HCT116 (cell line): ENCODE data around the gene MICAL1. TPM values are rescaled to one million over a fixed set of nuclear protein-coding genes. Genes with fewer than 3 reads are reported as not detected.

Source experiments
- ATAC-seq: fragments of 200-7000 bp; cut with Tn5 transposase; 2 replicates; pipeline ENCODE4 v1.9.1; 2020; ENCODE audit warnings: mild to moderate bottlenecking, moderate library complexity
- BruUV-seq: library from RNA; stranded (reverse); fragments of 400-500 nt; replicated peaks from 2 replicates; lab custom pipeline; 2021; lab: Mats Ljungman, UMichigan
- CTCF ChIA-PET: fragments of 300-600 bp; sonication (Branson Sonifier 250); formaldehyde crosslinking; loops from one replicate; lab custom pipeline; 2021; ENCODE audit warnings: antibody characterized with exemption; lab: Charles Lee
- POLR2A ChIA-PET: fragments of 300-600, 350-600 bp; sonication (Branson Sonifier 250); formaldehyde crosslinking; loops from one replicate; lab custom pipeline; 2021; ENCODE audit warnings: antibody characterized with exemption; lab: Charles Lee
- RAD21 ChIA-PET, 2 experiments: fragments of 300-600 bp; sonication (Branson Sonifier 250); formaldehyde crosslinking; loops; one replicate each; lab custom pipeline; 2023; ENCODE audit warnings: low total read pairs in 2 of 2; ENCODE audit not compliant: uncharacterized antibody in 2 of 2, unreplicated experiment in 2 of 2, low non-redundant PET in 1 of 2; lab: Charles Lee
- DNase-seq: peaks from one replicate; pipeline ENCODE4 v3.0.0-alpha.2; 2010; ENCODE audit warnings: low read depth, low spot score
- H2AFZ ChIP-seq: fragments of 200-600 bp; shearing (Covaris generic), sonication (generic); 2 replicates; pipeline ENCODE4 v1.6.1; 2017; ENCODE audit warnings: low read depth, mixed run types, mixed read lengths, antibody characterized with exemption, low read length; ENCODE audit not compliant: poor library complexity, severe bottlenecking
- H3K27ac ChIP-seq: 2 replicates; pipeline ENCODE4 v1.5.1; 2012; ENCODE audit warnings: low read depth, low read length
- H3K27me3 ChIP-seq: fragments of 200-600 bp; sonication (generic); 2 replicates; pipeline ENCODE4 v1.6.1; 2016; ENCODE audit warnings: mixed run types, low read length, mixed read lengths; ENCODE audit not compliant: insufficient read depth
- H3K36me3 ChIP-seq, 2 experiments: fragments of 200-500 bp in 1 of 2; fragments of 200-600 bp in 1 of 2; sonication (Bioruptor generic) in 1 of 2; sonication (generic) in 1 of 2; 2 replicates each; pipeline versions ENCODE4 v1.5.1 to v1.6.1; 2014 to 2016; ENCODE audit warnings: low read length in 2 of 2, inconsistent platforms in 1 of 2, mixed read lengths in 1 of 2, mixed run types in 1 of 2; ENCODE audit not compliant: insufficient read depth in 2 of 2, control insufficient read depth in 1 of 2
- H3K4me1 ChIP-seq, 2 experiments: fragments of 200-600 bp in 1 of 2; sonication (generic) in 1 of 2; 2 replicates each; pipeline versions ENCODE4 v1.5.1 to v1.6.1; 2012 to 2017; ENCODE audit warnings: low read length in 2 of 2, inconsistent platforms in 1 of 2, mild to moderate bottlenecking in 1 of 2, mixed read lengths in 1 of 2, mixed run types in 1 of 2, moderate library complexity in 1 of 2; ENCODE audit not compliant: insufficient read depth in 2 of 2, control insufficient read depth in 1 of 2
- H3K4me2 ChIP-seq: fragments of 200-600 bp; sonication (generic); 2 replicates; pipeline ENCODE4 v1.6.1; 2017; ENCODE audit warnings: mixed run types, low read length, mixed read lengths
- H3K4me3 ChIP-seq, 2 experiments: fragments of 200-600 bp in 1 of 2; sonication (generic) in 1 of 2; replicated peaks in 1 of 2; 2 replicates each; pipeline ENCODE4 v1.5.1; 2011 to 2016; ENCODE audit warnings: low read length in 2 of 2, control low read depth in 1 of 2, low read depth in 1 of 2, mild to moderate bottlenecking in 1 of 2, mixed read lengths in 1 of 2, mixed run types in 1 of 2
- H3K79me2 ChIP-seq: fragments of 200-600 bp; sonication (generic); 2 replicates; pipeline ENCODE4 v1.6.1; 2017; ENCODE audit warnings: mild to moderate bottlenecking, mixed run types, low read length, moderate library complexity, mixed read lengths; ENCODE audit not compliant: insufficient read depth
- H3K9ac ChIP-seq: fragments of 200-600 bp; sonication (generic); 2 replicates; pipeline ENCODE4 v1.6.1; 2016; ENCODE audit warnings: low read length, mixed read lengths
- H3K9me2 ChIP-seq: fragments of 200-600 bp; sonication (generic), shearing (Covaris generic); 2 replicates; pipeline ENCODE4 v1.6.1; 2017; ENCODE audit warnings: mixed run types, mild to moderate bottlenecking, moderate library complexity; ENCODE audit not compliant: insufficient read depth
- H3K9me3 ChIP-seq, 2 experiments: fragments of 200-500 bp in 1 of 2; fragments of 200-600 bp in 1 of 2; sonication (Bioruptor generic) in 1 of 2; sonication (generic) in 1 of 2; 2 replicates each; pipeline ENCODE4 v1.6.1; 2014 to 2017; ENCODE audit warnings: low read length in 2 of 2, mixed read lengths in 2 of 2, inconsistent platforms in 1 of 2, low read depth in 1 of 2, mild to moderate bottlenecking in 1 of 2, mixed run types in 1 of 2, moderate library complexity in 1 of 2; ENCODE audit not compliant: control insufficient read depth in 1 of 2, insufficient read depth in 1 of 2
- H4K20me1 ChIP-seq: fragments of 200-600 bp; sonication (generic), shearing (Covaris generic); 2 replicates; pipeline ENCODE4 v1.6.1; 2017; ENCODE audit warnings: mixed run types, mild to moderate bottlenecking, moderate library complexity; ENCODE audit not compliant: insufficient read depth
- EGR1 ChIP-seq: IDR thresholded peaks from 2 replicates; pipeline ENCODE4 v1.6.1; 2012; ENCODE audit warnings: low read depth
- ELF1 ChIP-seq: IDR thresholded peaks from 2 replicates; pipeline ENCODE4 v1.6.1; 2012; ENCODE audit warnings: low read depth, borderline replicate concordance
- EZH2 ChIP-seq: fragments of 200-600 bp; sonication (generic); IDR thresholded peaks from 2 replicates; pipeline ENCODE4 v1.6.1; 2017; ENCODE audit warnings: antibody characterized with exemption, mixed run types
- JUND ChIP-seq: IDR thresholded peaks from 2 replicates; pipeline ENCODE4 v1.6.1; 2012
- MAX ChIP-seq: IDR thresholded peaks from 2 replicates; pipeline ENCODE4 v1.6.1; 2012
- POLR2A ChIP-seq: IDR thresholded peaks from 2 replicates; pipeline ENCODE4 v1.7.0; 2011; ENCODE audit warnings: borderline replicate concordance; ENCODE audit not compliant: insufficient read depth, insufficient read length; ENCODE audit errors: extremely low read depth
- POLR2AphosphoS5 ChIP-seq: IDR thresholded peaks from 2 replicates; pipeline ENCODE4 v1.6.1; 2011; ENCODE audit warnings: mild to moderate bottlenecking, low read depth, low read length, moderate library complexity
- RAD21 ChIP-seq: IDR thresholded peaks from 2 replicates; pipeline ENCODE4 v1.6.1; 2012; ENCODE audit warnings: low read depth, mild to moderate bottlenecking
- REST ChIP-seq: IDR thresholded peaks from 2 replicates; pipeline ENCODE4 v1.6.1; 2012; ENCODE audit warnings: low read depth
- SP1 ChIP-seq: IDR thresholded peaks from 2 replicates; pipeline ENCODE4 v1.6.1; 2012; ENCODE audit warnings: low read depth
- TCF7L2 ChIP-seq: IDR thresholded peaks from 2 replicates; pipeline ENCODE4 v1.7.0; 2011; ENCODE audit warnings: borderline replicate concordance, inconsistent platforms; ENCODE audit not compliant: insufficient read depth, insufficient read length; ENCODE audit errors: extremely low read depth
- ZBTB33 ChIP-seq: IDR thresholded peaks from 2 replicates; pipeline ENCODE4 v1.6.1; 2011; ENCODE audit warnings: mild to moderate bottlenecking, low read length, moderate library complexity; ENCODE audit not compliant: insufficient replicate concordance; ENCODE audit errors: extremely low read depth
- intact Hi-C: fragments of 100-400 bp; cut with micrococcal nuclease; formaldehyde crosslinking; loops from 2 replicates; pipeline ENCODE4 v1.10.0; 2022
- total RNA-seq: library from RNA; stranded (reverse); gene quantifications from one replicate; pipeline ENCODE4 v1.2.1, GENCODE V29; 2021; ENCODE audit not compliant: unreplicated experiment

MICAL1 gene
- total RNA-seq, 1 experiment from 2014 or later = 23.9 TPM

GRCh38 chr6:109471105-109471810, 15.7 kb upstream of the MICAL1 start:
- RAD21 ChIA-PET = no interaction called here
- no peak for ATAC-seq
- TF ChIP-seq POLR2AphosphoS5 (no peak), REST (no peak), ELF1 (no peak), POLR2A (no peak), SP1 (no peak), EZH2 (no peak), MAX (no peak), RAD21 (no peak), ZBTB33 (no peak), EGR1 (no peak), TCF7L2 (no peak), JUND (no peak)
- CTCF ChIA-PET = no interaction called here
- Histone ChIP-seq H3K9ac (no peak overlapping the region), H3K27me3 (no peaks in the 10 kb centered on the region), H3K4me2 (no peak overlapping the region), H3K27ac (no peak overlapping the region), H3K9me2 (no peaks in the 10 kb centered on the region), H3K4me1 (no peaks in the 10 kb centered on the region), H3K4me3 (no peak overlapping the region), H3K79me2 (peaks cover 54% of the 10 kb centered on the region), H4K20me1 (no peaks in the 10 kb centered on the region), H3K9me3 (no peaks in the 10 kb centered on the region), H3K36me3 (peaks cover 44 to 75% of the 10 kb centered on the region in 2 experiments), H2AFZ (no peak overlapping the region)
- POLR2A ChIA-PET = no interaction called here
- no TSS peak for BruUV-seq
- intact Hi-C loops = no loop called here
- DNase-seq = no peak
